Fibroblast of skin of scalp (primary cell): ENCODE results near the gene EXD2.
"Not testable (repeated sequence)": the region's sequence is repeated elsewhere in the genome, so short reads cannot be mapped to it uniquely, and the experiment has no call there.

Experiments used
- DNase-seq: peaks from one replicate; pipeline ENCODE4 v3.0.0-alpha.2; 2013

Gene EXD2

DNA sequence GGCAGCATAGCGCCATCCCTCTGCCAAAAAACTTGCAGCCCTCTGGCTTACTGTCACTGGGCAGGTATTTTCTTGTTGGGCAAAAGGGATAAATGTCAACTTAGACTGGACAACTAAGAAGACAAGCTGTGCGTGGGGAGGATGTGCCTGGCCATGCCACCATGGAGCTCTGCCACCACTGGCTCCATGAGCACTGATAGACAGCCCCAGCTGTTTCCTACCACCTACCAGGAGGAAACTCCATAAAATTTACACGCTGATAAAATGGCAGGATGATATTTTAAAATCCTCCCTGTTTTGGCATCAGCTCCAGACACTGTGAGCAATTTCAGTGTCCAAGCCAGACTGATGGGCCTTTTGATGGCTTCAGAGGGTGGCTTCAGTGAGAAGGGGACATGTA lies 61.6 kb downstream of the EXD2 start:
- DNase-seq = no peak

DNA sequence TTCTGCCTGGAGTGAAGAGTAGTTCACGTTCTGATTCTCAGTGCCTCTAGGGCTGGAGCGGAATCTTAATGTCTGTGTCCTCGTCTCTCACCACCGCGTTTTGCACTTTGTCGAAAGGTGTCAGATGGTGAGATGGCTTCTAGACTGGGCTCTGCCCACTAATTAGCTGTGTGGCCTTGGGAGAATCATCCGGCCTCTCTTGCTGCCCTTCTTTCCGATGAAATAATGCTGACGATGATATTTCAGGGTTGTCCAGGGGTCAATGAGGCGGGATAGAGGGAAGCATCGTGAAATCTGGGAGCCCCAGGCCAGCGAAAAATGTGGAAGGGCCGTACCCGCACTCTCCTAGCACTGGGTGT lies 67.8 kb downstream of the EXD2 start:
- no peak for DNase-seq

DNA sequence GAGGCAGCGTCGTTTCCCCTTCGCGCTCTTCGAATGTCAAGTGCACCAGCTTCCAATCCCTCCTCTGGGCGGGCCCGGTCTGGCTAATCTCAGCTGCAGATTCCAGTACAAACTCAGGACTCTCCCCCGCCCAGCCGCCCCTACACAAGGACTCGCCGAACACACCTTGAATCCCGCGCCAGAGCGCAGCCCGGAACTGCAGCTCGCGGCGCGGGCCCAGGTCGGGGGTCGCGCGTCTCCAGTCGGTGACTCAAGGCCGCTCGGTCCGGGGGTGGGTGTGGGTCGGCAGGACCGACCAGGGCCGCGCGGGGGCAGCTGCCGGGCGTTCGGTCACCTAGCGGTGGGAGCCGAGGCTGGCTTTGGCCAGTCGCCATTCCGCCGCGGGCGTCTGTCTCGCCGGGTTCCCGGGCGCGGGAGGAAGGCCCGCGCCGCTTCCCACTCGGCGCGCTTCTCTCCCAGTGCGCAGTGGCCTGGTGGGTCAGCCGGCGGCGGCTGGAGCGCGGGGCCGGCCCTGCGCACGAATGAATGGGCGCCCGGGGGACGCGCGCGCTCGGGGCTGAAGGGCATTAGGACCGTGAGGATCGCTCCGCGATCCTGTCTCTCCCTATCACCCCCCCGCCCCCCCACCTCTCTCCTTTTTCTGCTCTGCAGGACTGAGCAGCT lies 68.4 kb downstream of the EXD2 start, which contains the start of gene GALNT16:
Gene GALNT16, plus strand, starts transcription at position 632 of the 663 bp plus-strand sequence. CDS start 133 bp downstream, outside the sequence.
- peak; percentile 22 for DNase-seq

DNA sequence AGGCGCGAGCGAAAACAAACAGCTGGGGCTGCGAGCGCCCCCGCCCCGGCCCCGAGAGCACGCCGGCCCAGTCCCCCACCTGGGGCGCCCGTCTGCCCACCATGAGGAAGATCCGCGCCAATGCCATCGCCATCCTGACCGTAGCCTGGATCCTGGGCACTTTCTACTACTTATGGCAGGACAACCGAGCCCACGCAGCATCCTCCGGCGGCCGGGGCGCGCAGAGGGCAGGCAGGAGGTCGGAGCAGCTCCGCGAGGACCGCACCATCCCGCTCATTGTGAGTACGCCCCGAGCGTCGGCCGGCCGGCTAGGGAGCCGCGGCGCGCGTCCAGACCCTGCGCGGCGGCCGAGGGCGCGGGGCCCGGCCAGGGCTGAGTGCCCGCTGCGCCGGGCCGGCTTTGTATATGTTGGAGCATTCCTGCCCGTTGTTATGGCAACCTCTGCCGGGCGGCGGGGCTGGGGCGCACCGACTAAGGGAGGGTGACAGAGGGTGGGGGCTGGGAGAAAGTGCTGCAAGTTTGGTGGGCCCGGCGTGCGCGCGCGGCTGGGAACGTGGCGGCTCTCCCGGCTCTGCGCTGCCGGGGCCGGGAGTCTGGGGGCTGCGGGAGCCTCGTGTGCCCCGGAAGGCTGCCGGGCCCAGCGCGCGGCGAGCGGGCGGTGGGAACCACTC lies 69.0 kb downstream of the EXD2 start:
- peak; percentile 13 for DNase-seq

DNA sequence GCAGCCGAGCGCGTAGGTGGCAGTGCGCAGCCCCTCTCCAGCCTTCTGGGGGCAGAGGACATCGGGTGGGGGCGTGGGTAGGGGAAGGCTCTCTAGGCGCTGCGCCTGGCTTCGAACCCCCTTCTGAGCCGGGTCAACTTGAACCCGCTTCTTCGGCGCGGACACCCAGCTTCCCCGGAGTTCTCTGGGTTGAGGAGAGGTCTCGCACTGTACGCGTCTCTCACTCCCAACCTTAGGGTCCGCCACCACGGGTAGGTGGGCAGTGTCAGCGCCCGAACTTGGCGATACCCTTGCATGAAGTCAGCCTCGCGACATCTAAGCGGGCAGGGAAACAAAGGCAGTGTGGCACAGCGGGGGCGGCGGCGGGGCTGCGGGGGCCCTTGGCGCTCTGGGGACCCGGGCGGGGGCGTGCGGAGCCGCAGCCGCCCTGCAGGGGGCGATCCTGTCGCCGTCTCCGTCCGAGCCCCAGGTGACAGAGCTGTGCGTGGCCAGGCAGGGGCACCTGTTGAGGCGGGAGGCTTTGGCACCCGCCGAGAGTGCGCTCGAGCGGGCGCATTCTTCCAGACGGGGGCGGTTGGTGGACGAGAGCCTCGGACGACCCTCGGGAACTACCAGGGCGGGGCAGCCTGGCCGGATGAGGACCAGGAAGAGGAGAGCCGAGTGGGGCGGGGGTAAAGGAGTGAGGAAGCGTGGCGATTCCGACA lies 69.7 kb downstream of the EXD2 start:
- no peak for DNase-seq

DNA sequence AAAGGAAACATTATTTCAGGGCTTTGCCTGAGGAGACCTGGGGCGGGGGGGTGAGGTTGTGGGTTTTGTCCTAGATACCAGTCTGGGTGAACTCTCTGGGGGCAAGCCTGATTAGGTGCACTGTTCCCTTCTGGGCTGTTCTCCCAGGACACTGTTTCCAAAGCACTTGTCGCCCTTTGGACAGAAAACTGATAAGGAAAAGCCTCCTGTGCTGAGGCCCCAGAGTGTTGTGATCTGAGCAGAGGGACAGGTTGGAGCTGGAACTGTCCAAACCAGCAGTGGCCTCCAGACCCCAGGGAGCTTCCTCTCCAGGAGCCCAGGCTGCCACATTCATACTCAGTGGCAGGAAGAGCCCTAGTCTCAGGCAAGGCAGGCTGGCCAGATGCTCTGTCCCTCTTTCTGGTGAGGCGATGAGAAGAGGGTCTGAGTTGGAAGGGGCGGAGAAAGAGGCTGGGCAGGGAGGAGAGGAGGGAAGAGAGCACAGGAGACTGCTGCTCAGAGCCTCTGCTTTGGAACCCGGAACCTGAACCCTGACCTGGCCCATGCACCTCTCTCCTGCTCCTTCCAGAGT lies 70.5 kb downstream of the EXD2 start:
- DNase-seq = peak; percentile 27

DNA sequence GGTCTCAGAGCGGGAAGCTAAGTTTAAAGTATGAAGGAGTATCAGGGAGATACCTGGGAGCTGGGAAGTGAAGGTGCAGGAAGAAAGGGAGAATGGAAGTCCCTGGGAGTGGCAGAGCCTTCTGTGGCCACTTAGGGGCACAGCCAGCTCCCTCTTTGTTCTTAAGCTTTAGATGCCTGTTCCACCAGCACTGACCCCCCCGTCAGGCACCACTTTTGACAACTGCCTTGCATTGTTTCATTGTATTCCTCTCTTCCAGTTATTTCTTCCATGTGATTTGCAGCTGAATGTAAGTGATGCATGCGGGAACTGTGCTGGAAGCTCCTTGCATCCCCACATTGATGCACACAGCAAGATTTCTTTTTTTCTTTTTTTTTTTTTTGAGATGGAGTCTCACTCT lies 71.2 kb downstream of the EXD2 start:
- DNase-seq = no peak

DNA sequence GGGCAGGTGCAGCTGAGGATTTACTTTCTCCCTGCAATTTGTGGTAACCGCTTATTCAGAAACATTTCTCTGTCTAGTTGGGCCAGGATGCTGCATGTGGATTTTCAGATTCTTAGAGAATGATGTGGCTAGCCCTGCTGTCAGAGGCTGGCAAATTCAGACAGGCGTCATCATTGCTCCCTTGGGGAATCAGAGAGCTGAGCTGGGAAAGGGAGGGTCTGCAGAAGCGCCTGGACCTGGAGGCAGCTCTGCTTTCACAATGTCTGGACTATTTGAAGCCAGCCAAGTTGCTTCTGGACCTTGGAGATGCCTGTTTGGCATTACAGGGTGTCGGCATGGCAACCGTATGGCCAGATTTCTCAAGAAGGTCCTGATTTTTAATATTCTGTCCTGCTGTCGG lies 72.1 kb downstream of the EXD2 start:
- DNase-seq = peak; percentile 98

DNA sequence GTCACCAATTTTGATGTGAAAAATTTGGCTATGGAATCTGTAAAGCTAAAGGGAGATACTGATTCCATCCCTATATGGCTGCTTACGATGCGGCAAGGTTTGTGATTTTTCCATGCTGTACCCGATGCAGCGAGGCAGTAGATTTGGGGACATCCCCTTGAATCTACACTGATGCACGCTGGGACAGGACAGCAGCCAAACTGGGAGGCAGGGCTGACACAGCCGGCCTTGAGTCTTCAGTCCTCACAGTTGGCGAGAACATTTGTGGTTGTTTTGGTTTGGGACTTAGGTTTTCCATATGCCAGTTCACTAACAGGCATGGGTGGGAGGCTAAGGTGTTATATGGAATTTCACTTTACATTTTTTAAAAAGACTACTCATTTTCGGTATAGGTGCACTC lies 72.5 kb downstream of the EXD2 start:
- DNase-seq = peak; percentile 8

DNA sequence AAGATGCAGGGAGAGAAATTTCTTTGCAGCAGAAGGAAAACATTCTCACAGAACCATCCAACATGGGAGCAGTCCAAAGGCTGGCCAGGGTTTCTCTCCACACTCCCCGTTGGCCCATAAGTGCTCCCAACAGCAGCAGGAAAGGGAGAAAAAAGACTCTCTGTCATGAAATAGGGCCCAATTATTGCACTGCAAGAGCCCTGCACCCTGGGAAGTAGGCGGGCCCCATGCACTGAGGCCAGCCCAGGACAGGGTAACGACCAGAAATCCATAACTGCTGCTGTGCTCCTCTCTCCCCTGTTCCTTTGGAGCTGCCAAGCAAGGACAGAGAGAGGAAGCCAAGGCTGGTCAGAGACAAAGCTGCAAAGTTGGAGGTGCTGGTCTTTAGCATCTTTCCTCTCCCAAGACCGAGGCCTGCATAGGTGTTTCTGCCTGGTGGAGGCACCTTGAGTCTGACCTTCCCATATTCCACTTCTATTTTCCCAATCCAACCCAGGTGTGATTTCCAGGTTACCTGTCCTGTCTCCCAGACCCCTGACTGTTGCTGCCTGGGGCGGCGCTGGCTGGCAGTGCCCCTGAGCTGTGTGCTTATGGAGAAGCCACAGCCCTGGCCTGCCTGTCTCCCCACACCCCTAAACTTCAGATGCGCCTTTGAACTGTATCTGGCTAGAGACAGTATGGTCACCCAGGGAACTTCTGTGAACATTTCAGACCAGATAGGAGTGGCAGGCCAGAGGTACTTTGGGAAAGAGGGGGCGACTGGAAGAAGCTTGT lies 75.5 kb downstream of the EXD2 start:
- DNase-seq = no peak

DNA sequence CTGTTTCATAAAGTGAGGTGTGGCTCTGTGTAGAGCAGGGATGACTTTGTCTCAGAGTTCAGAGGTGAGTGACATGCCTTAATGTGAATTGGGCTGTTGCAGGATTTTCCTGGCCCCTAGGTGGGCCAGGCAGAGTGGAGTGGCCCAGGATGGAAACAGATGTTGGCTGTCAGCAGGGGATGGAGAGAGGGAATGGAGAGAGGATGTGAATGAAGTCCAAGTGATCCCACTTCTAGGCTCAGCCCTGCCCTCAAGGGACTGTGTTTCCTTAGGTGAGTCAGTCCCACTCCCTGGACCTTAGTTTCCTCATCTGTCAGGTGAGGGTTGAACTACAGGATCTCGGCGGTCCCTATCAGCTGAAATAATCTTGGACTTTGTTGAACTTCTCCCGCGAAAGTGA lies 76.2 kb downstream of the EXD2 start:
- DNase-seq = no peak

DNA sequence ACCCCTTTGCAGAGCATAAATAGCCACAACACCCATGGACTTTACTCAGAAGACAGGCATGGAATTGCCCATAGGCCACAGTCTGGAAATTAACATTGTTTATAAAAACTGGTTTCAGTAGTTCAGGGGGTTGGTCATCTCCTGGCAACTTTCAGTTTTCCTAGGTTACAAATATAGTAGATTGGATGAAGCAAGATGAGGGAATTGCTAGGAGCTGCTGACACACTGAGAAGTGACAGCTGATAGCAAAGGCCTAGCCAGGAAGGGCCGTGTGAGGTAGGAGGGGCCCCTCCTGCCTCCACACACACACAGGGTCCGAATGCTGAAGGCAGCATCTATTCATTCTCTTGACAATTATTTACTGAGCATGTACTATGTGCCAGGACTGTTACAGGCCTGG lies 76.9 kb downstream of the EXD2 start:
- DNase-seq = peak; percentile 11

DNA sequence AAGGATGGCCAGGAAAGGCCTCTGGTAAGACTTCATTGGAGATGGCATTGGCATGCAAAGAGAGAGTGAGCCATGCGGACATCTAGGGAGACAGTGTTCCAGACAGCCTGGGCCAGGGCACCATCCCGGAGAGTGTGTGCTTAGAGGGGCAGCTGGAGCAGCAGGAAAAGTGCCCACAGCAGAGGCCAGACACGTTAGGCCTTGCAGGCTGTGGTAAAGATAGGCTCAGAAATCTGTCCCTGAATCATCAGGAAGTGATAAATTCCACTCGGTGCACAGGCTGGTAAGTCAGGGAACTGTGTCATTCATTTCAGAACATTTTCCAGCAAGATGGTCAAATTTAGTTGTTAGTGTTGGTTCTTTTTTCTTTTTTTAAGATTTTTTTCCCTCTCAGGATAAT lies 77.5 kb downstream of the EXD2 start:
- DNase-seq = peak; percentile 58

DNA sequence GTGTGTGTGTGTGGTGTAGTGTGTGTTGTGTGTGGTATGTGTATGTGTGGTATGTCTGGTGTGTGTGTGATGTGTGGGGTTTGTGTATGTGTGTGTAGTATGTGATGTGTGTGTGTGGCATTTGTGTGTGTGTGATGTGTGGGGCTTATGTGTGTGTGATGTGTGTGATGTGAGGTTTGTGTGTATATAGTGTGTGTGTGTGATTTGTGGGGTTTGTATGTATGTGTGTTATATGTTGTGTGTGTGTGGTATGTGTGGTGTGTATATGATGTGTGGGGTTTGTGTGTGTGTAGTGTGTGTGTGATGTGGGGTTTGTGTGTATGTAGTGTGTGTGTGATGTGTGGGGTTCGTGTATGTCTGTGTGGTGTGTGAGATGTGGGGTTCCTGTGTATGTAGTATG lies 78.1 kb downstream of the EXD2 start:
- no peak for DNase-seq

DNA sequence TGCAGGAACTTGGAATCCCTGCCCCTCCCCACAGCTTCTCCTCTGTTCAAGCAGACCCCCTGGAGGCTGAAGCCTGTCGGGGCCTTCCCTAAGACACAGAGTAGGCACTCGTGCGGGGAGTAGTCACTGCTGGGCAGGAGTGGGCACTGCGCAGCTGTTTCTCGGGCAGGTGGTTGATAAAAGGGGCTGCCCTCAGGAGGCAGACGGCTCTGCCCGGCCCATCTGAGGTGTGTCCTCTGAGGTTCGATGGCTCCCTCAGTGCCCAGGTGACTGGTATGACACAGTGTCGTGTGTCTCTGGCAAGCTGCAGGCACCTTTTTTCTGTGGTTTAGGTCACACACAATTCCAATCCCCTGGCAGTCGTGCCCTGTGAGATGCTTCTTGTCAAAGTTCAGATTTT lies 78.8 kb downstream of the EXD2 start:
- no peak for DNase-seq

DNA sequence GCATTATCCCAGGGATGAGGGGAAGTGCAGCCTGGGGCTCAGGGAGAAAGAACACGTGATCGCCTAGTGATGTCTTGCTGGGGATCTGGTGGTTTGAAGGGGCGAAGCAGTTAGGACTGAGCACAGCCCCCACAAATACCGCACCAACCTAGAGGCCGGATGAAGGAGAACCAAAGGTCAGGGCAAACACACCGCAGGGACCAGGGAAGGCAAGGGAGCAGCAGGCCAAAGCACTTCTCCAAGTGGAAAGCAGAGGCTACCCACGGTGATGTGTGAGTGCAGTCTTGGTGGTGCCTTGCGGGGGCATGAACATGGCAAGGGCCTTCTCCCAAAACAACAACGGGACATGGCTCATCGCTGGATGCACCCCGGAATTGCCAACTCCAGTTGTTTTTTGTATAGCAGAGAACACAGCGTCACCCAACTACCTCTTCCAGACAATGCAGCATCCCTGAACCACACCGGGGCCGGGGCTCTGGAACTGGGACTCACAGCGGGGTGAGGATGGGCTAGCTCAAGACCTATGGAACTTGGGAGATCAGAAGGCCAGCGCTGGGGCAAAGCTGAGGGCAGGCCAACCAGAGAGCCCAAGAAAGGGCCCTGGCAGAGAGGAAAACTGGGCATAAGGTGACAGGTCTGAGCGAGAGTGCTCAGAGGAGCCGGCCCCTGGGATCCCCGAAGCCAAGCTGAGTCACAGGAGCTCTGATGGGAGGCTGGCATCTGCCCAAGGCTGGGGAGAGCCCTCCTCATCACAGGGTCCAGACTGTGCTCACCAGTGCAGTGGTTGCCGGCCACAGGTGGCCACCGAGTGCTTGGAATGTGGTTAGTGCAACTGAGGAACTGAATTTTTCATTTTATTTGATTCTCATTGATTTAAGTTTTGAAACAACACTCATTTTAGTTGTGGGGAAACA lies 79.8 kb downstream of the EXD2 start:
- DNase-seq = peak; percentile 40

DNA sequence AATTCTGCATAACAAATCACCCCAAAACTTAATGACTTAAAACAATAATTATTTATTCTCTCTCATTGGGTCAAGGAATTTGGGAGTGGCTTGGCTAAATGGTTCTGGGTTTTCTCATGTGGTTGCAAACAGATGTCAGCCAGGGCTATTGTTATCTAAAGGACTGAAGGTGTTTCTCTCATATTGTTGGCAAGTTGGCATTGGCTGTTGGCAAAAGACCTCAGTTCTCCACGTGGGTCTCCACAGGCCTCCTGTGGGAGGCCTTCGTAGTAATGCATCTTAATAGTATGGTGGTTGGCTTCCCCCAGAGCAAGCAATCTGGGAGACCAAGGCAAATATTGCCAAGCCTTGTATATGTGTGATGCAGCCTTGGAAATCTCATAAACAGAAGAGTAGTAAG lies 83.0 kb downstream of the EXD2 start:
- no peak for DNase-seq

DNA sequence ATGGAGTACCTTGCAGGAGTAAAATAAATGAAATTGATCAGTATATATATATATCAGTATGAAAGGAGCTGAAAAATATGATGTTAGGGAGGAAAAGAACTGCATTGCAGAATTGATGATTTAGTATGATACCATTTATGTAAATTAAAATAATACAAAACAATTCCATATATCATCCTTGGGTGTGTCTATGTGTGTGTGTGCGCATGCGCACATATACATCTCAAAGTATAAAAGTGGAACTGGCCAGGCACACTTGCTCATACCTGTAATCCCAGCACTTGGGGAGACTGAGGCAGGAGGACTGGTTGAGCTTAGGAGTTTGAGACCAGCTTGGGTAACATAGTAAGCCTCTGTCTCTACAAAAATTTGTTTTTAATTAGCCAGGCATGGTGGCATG lies 84.0 kb downstream of the EXD2 start:
- no peak for DNase-seq

DNA sequence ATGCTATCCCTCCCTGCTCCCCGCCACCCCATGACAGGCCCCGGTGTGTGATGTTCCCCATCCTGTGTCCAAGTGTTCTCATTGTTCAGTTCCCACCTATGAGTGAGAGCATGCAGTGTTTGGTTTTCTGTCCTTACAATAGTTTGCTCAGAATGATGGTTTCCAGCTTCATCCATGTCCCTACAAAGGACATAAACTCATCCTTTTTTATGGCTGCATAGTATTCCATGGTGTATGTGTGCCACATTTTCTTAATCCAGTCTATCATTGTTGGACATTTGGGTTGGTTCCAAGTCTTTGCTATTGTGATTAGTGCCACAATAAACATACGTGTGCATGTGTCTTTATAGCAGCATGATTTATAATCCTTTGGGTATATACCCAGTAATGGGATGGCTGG lies 86.1 kb downstream of the EXD2 start:
- not testable (repeated sequence) for DNase-seq

DNA sequence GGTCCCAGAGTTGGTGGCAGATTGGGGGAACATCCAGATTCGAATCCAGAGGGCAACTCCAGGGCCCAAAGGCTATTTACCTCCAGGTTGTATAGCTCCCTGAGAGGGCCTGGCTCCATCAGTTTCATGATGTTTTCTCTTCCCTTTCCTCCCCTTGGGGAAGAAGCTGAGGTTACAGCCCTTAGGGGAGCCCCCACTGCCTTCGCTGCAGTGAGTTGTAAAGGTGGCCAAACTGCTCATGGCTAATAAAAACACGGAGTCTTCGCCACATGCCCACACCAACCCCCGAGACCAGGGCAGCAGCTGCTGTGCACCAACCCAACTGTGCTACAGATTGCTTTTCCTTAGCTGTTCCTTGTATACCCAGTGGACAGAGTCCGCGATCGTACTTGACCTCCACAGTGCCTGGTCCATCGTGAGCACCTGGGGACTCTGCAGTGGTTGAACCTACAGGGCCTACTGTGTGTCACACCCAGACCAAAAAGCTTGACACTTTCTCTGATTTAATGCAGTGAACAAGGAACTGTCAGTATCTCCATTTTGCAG lies 89.5 kb downstream of the EXD2 start:
- no peak for DNase-seq

DNA sequence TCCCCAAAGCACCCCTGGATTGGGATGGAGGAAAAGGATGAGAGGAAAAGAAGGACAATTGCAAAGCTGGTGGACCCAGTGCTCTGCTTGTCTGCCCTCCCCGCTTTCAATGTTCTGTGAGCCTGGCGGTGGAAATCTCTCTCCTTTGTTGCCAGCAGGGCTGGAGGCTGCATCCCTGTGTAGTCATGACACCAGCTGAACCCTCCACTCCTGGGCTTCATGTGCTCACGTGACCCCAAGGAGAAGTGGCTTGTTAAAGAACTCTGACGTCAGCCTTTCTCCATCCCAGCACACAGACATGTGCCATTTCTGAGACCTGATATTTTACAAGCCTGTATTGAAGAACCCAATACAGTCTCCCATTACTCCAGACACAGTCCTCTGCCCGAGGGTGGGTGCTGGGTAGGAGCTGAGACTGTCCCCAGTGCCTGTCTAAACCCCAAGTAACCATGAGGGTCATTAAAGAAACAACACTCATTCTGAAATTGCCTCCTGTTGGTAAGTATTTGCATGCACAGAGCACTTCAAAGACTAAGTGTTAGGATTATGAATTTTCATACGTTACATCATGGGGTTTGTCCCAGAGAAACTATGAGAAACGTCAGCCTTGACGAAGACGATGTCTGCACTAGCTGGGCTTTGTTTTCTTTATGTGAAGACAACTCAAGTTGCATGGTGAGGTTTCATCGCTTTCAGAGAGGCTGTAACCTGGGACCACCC lies 90.3 kb downstream of the EXD2 start:
- no peak for DNase-seq
